NCI-H69 (cell line): ENCODE measurements around the gene GYS1.

Experiments used
- DNase-seq: peaks from one replicate; lab custom pipeline; 2025; lab: John Stamatoyannopoulos, UW

GYS1 gene

DNA sequence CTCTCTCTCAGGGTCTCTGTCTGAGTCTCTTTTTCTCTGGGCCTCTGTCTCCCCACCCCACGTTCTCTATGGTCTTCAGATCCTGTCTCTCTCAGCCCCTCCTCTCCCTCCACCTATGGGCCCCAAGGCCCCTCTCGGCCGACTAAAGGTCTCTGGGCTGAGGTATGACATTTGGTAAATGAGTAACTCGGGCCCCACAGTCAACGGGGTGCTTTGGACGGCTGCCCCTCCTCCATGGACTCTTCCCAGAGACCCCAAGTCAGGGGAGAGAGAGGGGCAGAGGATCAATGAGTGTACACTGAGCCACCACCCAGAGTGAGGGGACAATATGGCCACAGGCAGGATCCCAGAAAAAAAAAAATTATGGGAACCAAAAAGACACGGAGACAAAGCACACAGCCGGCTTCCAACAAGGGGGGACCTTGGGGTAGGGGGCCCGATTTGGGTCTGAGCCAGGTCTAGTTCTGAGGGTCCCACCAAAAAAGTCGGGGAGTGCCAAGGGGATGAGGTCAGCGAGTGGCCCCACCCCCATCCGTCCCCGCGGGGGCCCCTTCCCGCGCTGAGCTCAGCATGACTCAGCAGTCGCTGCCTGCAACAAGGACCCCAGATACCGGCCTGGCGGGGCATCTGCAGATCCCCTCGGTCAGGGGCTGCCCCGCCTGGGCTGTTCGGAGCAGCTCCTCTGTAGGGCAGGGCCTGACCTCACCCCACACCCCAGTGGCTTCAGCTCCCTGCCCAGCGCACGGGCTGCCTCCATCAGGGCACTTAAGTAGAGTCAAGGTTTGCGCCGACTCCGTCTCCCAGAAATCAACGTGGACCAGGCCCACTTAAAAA is 29.5 kb downstream of the GYS1 start:
- DNase-seq: peak; percentile 50

DNA sequence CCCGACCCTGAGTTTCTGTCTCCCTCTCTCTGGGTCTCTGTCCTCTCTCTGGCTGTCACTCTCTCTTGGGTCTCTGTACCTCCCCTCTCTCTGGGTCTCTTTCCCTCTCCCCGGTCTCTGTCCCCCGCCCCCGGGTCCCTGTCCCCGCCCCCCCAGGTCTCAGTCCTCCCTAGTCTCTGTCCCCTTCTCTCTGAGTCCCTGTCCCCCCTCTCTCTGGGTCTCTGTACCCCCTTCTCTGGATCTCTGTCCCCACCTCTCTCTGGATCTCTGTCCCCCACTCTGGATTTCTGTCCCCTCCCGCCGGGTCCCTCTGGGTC is 30.3 kb downstream of the GYS1 start:
- no peak for DNase-seq

DNA sequence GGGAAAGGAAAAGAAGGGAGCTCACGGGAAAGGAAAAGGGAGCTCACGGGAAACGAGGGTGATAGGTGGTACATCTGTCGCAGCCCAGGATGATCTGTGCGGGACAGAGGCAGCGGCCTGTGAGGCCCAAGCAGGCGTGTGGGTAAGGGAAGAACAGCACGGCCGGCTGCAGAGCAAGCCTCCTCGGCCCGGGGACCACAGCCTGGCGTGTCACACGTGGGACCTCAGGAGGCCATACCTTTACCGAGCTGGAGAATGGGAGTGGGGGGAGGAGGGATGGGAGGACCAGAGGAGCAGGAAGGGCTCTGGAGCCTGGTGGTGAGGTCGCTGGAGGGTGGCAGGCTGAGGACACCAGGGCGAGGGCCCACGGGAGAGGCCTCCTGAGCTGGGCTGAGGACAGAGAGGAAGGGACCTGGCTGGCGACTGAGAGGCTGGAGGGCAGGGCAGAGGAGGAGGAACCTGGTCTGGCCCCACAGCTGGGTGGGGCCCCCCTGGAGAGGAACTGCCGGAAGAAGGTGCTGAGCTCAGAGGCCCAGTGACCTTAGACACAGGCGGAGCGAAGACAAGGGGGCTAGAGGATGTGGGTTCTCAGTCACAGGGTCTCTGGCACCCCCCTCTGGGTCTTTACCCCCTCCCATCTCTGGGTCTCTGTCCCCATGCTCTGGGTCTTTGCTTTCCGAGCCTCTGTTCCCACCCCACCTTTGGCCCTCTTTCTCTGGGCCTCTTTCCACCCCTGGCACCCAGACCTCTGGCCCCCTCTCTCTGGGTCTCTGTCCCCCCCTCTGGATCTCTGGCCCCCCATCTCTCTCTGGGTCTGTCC is 30.9 kb downstream of the GYS1 start:
- peak; percentile 20 for DNase-seq

DNA sequence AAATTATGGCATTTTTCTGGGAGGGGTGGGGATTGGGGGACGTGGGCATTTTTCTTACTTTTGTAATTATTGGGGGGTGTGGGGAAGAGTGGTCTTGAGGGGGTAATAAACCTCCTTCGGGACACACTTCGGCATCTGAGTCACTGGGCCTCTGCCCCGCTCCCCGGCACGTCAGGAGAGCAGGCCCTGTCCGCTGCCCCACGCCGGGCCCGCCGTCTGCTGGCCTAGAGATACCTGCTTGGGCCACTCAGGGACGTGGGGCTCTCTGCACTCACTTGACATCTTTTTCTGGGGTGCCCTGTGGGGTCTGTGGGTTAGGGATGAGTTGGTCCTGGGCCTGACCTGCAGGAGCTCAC is 31.5 kb downstream of the GYS1 start:
- no peak for DNase-seq

GRCh38 chr19:48961051-48961649 is 32.0 kb downstream of the GYS1 start:
- DNase-seq: no peak

DNA sequence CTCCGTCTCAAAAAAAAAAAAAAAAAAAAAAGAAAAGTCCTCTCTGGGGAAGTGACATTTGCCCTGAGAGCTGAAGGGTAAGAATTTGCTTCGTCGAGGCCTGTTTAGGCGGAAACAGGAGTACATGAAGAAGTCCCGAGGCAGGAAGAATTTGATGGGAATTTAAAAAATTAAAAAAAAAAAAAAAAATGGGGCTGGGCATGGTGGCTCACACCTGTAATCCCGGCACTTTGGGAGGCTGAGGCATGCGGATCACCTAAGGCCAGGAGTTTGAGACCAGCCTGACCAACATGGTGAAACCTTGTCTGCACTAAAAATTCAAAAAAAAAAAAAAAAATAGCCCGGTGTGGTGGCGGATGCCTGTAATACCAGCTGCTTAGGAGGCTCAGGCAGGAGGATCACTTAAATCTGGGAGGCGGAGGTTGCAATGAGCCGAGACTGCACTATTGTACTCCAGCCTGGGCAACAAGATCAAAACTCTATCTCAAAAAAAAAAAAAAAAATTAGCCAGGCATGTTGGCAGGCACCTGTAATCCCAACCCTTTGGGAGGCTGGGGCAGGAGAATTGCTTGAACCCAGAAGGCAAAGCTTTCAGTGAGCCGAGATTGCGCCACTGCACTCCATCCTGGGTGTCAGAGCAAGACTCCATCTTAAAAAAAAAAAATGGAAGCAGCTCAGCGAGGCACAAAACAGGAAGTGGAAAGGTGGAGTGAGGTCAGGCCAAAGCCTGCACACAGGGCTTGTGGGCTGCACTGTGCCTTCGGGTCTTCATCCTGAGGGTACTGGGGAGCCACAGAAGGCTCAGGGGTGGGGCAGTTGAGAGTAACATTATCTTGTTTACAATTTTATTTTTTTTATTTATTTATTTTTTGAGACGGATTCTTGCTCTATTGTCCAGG is 33.5 kb downstream of the GYS1 start:
- no peak for DNase-seq

DNA sequence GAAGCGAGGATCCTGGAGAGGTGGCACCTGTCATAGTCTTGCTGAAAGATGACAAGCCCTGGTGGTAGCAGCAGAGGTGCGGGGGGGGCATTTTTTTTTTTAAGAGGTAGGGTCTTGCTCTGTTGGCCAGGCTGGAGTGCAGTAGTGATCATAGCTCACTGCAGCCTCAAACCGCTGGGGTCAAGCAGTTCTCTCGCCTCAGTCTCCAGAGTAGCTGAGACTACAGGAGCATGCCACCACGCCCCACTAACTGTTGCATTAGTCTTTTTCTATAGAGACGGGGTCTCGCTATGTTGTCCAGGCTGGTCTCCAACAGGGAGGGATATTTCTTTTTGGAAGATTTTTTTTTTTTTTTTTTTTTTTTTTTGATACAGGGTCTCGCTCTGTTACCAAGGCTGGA is 35.1 kb downstream of the GYS1 start:
- no peak for DNase-seq

DNA sequence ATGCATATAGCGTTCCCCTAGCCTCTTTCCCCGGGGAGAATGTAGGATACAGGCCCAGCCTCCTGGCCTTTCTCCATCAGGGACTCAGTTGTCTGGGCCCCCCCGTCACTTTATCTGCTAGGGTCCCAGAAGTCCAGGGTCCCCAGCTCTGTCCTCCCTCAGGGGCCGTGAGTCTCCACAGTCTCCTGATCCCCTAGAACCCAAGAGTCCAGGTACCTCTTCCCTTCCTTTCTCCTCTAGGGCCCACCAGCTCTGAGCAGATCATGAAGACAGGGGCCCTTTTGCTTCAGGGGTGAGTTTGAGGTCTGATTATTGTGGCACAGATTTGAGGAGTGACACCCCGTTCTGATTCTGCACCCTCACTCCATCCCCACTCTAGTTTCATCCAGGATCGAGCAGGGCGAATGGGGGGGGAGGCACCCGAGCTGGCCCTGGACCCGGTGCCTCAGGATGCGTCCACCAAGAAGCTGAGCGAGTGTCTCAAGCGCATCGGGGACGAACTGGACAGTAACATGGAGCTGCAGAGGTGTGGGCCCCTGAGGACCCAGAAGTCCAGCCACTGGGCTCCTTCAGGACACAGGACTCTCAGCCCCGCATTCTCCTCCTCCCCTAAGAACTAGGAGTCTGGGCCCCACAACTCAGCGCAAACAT is 37.7 kb downstream of the GYS1 start:
- DNase-seq: no peak

DNA sequence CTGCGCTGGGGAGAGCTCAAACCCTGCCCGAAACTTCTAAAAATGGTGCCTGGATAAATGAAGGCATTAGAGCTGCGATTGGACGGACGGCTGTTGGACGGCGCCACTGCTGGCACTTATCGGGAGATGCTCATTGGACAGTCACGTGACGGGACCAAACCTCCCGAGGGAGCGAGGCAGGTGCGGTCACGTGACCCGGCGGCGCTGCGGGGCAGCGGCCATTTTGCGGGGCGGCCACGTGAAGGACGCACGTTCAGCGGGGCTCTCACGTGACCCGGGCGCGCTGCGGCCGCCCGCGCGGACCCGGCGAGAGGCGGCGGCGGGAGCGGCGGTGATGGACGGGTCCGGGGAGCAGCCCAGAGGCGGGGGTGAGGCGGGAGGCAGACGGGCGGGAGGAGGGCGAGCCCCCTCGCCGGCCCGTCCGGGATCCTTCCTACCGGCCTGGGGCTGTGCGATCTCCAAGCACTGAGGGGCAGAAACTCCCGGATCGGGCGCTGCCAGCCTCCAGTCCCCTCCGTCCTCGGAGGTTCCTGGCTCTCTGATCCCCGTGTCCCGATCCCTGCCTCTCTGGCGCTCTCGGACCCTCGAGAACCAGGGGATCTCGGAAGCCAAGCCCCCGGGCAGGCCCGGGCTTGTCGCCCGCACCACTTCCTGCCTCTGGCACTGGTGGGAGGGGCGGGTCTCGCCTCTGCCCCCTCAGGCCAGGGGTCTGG is 38.4 kb downstream of the GYS1 start, which contains the start of gene BAX:
Gene BAX (plus strand): TSS at position 281 of the 713 bp plus-strand sequence. CDS start 54 bp downstream, at position 335.
- peak; percentile 99 for DNase-seq

GRCh38 chr19:48953990-48954594 is 39.0 kb downstream of the GYS1 start:
- no peak for DNase-seq

GRCh38 chr19:48953141-48953540 is 40.0 kb downstream of the GYS1 start:
- no peak for DNase-seq

- no peak for DNase-seq
Observed at GRCh38 chr19:48950830-48951519, 42.1 kb downstream of the GYS1 start.

DNA sequence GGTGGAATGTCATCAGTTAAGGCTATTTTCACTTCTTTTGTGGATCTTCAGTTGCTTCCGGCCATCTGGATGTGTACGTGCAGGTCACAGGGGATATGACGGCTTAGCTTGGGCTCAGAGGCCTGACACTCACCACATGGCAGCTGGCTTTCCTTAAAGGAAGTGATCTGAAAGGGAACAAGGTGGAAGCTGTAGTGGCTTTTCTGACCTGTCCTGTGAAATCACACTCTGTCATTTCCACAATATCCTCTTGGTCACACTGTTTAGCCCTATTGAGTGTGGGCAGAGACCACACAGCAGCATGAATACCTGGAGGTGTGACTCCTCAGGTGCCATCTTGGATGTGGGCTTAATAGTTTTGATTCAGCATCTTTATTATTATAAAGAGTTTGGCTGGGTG is 43.0 kb downstream of the GYS1 start:
- DNase-seq: no peak

- DNase-seq: no peak
Observed at GRCh38 chr19:48947258-48947542, 45.9 kb downstream of the GYS1 start.

DNA sequence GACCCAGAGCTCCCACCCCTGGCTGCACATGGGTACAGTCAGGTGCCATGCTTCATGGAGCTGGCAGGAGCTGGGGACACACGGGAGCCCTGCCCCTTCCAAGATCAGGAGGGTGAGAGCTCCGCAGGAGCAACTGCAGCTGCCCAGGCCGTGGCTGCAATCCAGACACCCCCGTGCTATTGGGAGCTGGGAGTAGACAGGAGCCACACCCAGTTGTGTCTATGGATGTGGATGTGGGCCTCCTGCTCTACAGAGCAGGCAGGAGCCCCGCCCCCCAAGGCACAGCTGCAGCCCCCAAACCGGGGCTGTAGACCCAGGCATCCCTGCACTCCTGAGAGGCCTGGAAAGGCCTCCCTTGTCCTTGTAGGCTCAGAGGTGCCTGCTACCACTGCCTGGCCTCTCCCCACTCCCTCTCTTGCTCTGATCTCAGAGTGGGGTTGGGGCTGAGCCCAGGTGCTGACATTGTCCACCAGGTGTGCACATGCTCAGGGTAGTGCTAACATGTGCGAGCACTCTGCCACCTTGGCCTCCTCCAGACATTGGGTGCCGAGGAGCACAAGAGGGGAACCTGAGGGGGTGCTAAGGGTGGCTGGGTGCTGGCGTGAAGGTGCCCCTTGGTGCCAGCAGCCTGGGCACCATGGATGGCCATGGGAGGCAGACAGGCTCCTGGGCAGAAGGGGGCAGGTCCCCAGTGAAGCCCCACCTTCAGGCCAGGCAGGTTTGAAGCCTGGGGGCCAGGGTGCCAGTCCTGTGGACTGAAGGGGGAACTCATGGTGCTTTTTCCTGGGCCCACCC is 46.4 kb downstream of the GYS1 start:
- no peak for DNase-seq

DNA sequence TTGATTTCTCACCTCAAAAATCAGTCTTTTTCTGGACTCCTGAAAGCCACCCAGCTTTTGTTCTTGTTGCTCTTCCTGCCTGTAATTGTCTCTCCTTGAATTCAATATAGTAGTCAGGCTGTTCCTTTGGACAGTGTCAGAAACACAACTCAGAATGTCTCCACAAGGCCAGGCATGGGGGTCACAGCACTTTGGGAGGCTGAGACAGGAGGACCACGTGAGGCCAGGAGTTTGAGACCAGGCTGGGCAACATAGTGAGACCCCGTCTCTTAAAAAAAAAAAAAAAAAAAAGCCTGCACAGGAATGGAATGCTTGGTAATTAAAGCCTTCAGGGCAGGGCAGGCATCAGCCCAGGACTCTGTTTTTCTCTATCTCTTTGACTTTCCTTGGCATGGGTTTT is 47.3 kb downstream of the GYS1 start:
- no peak for DNase-seq

DNA sequence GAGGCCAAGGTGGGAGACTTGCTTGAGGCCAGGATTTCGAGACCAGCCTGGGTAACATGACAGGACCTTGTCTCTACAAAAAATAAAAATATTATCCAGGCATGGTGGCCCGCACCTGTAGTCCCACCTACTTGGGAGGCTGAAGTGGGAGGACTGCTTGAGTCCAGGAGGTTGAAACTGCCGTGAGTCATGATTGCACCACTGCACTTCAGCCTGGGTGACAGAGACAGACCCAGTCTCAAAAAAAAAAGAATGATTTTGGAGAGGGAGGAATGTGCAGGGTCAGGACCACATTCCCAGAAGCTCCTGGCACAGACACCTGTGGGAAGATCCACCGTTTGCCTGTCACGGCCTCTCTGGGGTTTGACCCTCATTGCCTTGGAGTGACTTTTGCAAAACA is 47.7 kb downstream of the GYS1 start:
- no peak for DNase-seq

DNA sequence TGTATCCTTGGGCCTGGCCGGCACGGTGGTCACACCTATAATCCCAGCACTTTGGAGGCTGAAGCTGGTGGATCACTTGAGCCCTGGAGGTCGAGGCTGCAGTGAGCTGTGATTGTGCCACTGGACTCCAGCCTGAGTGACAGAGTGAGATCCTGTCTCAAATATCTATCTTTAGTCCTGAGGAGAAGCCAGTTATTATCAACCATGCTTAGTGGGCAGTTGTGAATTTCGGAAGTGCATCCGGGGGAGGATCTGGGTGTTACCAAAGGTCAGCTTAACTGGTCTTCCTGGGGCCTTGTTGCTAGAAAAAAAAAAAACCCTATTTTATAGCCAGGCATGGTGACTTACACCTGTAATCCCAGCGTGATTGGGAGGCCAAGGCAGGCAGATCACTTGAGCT is 50.0 kb downstream of the GYS1 start:
- no peak for DNase-seq

DNA sequence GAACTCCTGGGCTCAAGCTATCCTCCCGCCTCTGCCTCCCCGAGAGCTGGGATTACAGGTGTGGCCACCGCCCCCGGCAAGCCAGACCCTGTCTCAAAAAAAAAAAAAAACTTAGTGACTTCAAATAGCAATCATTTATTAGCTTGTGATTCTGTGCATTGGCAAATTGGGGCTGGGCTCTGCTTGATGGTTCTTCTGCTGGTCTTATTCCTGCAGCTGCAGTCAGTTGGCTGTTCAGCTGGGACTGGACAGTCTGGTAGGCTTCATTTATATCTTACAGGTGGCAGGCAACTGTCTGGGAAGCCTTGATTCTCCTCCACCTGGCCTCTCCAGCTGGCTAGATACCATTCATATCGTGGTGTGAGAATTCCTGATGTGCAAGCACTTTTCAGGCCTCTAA is 52.2 kb downstream of the GYS1 start:
- DNase-seq: no peak
